ENCODE results near the gene CREB1.
"Not testable (repeated sequence)": the region's sequence is repeated elsewhere in the genome, so short reads cannot be mapped to it uniquely, and the experiment has no call there.

Gene CREB1

DNA sequence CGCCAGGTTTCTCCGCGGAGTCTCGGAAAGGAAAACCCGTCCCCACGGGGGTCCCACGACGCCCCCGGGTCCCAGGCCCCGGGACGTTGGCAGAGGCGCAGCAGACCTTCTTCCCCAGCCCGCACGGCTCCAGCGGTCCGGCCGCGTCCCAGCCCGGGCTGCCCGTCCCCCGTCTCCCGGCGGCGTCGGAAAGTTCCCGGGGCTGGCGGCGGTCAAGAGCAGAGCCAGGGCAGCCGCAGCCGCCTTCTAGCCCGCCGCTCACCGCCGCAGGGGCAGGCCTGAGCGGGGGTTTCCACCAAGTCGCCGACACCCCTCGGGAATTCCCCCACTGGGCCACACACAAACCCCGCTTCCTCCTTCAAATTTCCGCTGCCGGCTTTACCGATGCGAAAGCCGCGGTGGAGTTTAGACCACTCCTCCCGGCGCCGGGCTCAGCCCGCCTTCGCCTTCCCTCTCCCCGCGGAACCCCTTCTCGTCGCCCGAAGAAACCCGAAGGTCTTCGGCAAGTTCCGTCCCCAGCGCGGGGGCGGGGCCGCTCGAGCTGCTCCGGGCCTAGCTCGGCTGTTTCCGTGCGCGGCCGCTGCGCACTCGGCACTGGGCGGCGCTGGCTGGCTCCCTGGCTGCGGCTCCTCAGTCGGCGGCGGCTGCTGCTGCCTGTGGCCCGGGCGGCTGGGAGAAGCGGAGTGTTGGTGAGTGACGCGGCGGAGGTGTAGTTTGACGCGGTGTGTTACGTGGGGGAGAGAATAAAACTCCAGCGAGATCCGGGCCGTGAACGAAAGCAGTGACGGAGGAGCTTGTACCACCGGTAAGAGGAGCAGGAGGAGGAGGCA, at the start of gene CREB1:
CREB1 (plus strand) TSS at position 633 of the 830 bp plus-strand sequence. CDS start 25,674 bp downstream, outside the sequence.
- DNase-seq: peak; percentile 100

GRCh38 chr2:207480521-207481040, 49.2 kb upstream of the CREB1 start:
- DNase-seq: no peak

GRCh38 chr2:207481924-207482323, 47.8 kb upstream of the CREB1 start:
- DNase-seq: no peak

- no peak for DNase-seq
Observed at GRCh38 chr2:207482630-207483029, 47.1 kb upstream of the CREB1 start.

DNA sequence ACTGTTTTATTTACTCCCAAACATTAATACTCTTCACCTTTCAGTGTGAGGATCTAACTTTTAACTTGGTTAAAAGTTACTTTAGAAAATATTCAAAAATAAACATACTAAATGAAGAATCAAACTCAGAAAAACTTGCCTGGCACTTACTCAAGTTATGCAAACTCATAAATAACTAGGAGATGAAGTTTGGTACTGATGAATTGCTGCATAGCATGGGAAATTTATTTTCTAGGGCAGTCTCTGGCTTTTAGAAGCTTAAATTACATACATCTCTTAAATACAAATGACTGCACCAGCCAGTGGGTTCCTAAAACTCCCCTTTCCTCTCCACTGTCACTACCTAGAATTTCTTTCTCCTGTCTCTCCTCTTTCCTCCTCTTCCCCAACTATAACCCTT, 46.7 kb upstream of the CREB1 start:
- DNase-seq: no peak

DNA sequence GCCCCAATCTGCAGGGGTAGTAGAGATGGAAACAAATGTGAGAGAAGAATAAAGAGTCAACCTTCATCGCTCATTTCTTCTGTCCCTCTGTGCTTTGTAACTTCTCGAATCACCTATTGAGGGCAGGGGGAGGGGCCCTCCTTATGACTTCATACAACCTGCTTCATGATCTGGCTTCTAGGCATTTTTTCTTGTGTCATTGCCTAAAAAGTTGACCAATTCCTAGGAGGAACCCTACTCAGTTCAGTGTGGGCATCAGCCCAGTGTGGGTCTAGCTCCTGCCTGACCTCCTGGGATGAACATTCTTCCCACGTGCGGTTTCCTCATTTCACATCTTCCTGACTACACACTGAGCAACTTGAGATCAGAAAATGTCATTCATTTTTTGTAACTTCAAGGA, 46.3 kb upstream of the CREB1 start:
- no peak for DNase-seq

GRCh38 chr2:207484444-207485391, 45.0 kb upstream of the CREB1 start:
- no peak for DNase-seq

- DNase-seq: no peak
Observed at GRCh38 chr2:207487650-207488311, 42.0 kb upstream of the CREB1 start.

GRCh38 chr2:207489251-207489650, 40.5 kb upstream of the CREB1 start:
- DNase-seq: no peak

DNA sequence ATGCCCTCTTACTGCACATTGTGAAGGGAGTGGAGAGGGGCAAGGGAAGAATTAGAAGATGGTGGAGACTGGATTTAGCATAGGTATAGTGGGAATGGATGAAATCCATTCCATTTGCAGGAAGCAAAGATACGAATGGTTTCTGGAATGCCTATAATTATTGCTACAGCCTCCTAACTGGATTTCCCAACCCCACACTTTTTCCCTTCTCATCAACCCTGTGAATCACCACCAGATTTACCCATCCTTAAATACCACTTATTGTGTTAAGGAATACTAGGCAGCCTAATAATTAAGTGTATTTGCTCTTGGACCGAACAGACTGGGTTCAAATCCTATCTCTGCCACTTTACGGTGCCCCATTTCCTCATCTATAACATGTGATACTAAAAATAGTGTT, 39.3 kb upstream of the CREB1 start:
- no peak for DNase-seq

- DNase-seq: no peak
Observed at GRCh38 chr2:207491086-207491485, 38.7 kb upstream of the CREB1 start.

GRCh38 chr2:207491956-207492355, 37.8 kb upstream of the CREB1 start:
- DNase-seq: no peak

- no peak for DNase-seq
Observed at GRCh38 chr2:207492461-207492860, 37.3 kb upstream of the CREB1 start.

DNA sequence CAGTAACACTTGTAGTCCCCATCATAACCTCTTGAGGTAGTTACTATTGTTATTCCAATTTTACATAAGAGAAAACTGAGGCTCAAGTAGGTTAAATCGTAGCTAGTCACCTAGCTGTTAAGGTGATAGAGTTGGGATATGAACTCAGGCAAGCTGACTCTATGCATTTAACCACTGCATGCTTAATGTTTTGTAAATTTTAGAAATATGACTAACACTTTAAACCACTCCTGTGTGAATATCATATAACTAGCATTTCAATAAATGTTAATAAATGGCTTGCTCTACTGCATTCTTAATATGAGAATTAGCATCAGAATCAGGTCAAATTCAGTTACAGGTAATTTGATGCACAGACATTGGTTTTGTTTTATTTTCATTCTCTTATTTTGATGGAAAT, 35.6 kb upstream of the CREB1 start:
- no peak for DNase-seq

GRCh38 chr2:207496936-207497335, 32.8 kb upstream of the CREB1 start:
- DNase-seq: not testable (repeated sequence)

DNA sequence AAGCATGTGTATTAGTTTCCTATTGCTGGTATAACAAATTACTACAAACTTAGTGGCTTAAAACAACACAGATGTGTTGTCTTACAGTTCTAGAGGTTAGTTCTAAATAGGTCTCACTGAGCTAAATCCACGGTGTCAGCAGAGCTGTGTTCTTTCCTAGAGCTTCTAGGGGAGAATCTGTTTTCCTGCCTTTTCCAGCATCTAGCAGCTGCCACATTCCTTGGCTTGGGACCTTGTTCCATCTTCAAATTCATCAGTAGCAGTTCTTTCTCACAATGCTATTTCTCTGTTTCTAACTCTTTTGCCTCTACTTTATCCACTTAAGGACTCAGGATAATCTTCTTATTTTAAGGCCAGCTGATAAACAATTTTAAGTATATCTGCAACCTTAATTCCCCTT, 32.2 kb upstream of the CREB1 start:
- DNase-seq: no peak

DNA sequence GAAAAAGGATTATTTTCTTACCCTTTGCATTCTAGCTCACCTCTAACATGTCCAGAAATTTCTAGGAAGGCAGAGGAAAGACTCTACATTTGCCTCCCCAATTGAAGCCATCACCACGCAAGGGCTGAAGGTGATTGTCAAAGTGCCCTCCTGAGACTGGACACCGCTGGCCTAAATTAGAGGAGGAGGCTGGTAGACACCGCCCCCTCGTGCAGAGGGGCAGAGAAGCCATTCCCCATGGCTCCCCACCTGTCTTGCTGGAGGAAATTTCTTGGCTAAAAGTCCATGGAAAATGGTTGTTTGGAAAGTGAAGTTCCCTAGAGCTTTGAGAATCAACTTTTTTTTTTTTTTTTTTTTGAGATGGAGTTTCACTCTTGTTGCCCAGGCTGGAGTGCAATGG, 31.3 kb upstream of the CREB1 start:
- no peak for DNase-seq

- DNase-seq: no peak
Observed at GRCh38 chr2:207499114-207499513, 30.6 kb upstream of the CREB1 start.

GRCh38 chr2:207501802-207502576, 27.8 kb upstream of the CREB1 start:
- DNase-seq: no peak

- DNase-seq: no peak
Observed at GRCh38 chr2:207502577-207503198, 27.1 kb upstream of the CREB1 start.

DNA sequence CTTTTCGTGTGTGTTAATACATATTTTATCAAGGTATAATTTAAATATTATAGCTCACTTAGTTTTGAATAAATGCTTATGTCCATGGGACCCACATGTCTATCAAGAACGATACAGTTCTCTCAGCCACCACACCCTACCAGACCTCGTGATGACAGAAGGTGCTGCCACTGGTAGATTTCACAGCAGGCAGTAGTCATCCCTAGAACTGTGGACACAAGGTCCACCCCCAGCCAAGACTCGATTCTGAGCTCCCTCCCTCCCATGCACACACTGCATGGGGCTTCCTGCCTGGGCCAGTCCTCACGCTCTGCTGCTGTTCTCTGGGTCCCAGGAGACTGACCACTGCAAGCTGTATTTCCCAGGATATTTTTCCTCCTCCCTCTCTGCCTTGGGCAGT, 26.5 kb upstream of the CREB1 start:
- DNase-seq: no peak

Measured in activated CD8-positive, alpha-beta memory T cell treated with anti-CD3 and anti-CD28 coated beads, Interleukin-2, amount 50 U/mL, for 4 hours (primary cell).